HG02938 (cell line): ENCODE results near the gene KRT25.
"Not testable (repeated sequence)": the region's sequence is repeated elsewhere in the genome, so short reads cannot be mapped to it uniquely, and the experiment has no call there.

ENCODE experiments used
- ATAC-seq: cut with Tn5 transposase; IDR thresholded peaks from one replicate; pipeline ENCODE4 v1.9.1; 2021; ENCODE audit warnings: mild to moderate bottlenecking, moderate library complexity; ENCODE audit not compliant: unreplicated experiment

The KRT25 gene

DNA sequence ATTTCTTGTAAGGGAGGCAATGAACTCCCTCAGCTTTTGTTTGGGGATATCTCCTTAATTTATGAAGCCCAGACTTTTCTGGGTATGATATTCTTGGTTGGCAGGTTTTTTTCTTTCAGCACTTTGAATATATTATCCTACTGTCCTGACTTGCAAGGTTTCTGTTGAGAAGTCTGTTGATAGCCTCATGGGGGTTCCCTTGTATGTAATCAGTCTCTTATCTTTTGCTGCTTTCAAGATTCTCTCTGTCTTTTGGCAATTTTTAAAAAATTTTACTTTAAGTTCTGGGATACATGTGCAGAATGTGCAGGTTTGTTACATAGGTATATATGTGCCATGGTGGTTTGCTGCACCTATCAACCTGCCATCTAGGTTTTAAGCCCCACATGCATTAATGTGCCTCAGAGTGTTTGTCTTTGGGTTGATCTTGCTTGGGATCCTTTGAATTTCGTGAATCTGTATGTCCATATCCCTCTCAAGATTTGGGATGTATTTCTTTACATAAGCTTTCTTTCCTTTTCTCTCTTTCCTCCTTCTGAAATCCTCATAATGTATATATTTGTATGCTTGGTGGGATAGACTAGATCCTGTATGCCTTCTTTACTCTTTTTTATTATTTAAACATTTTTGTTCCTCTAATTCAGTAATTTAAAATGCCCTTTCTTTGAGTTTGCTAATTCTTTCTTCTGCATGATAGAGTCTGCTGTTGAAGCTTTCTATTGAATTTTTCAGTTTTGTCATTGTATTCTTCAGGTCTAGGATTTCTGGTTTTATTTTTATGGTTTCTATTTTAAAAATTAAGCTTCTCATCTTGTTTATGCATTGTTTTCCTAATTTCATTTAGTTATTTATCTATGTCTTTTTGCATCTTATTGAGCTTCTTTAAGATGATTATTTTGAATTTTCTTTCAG lies 5.2 kb upstream of the KRT25 start:
- ATAC-seq: no peak

DNA sequence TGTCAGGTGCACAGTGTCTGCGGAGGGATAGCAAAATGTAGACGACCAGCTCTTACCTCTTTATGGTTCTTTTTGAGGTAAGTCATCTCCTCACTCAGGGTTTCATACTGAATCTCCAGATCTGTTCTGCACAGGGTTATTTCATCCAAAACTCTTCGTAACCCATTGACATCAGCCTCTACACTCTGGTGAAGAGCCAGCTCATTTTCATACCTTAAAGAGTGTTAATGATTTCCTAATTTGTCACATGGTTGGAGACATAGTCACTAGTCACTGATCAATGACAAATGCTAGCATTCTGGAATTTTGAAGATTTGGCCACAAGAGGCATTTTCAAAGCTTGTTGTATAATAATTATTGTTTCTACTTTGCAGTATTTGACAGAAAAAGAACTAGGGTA lies 1.3 kb downstream of the KRT25 start:
- ATAC-seq: no peak

DNA sequence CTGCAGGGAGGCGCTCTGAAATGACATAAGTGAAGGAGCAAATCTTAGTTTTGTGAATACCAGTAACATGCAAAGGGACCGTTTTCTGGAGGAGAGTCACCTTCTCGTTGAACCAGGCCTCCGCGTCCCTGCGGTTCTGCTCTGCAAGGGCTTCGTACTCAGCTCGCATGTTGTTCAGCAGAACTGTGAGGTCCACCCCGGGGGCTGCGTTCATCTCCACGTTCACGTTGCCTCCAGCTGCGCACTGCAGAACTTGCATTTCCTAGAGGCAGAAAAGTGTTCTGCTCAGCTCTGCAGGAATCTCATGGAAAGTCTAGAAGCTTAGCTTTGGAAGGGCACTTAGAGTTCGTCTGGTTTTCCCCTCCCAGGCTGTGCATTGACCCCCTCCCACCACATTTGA lies 4.1 kb downstream of the KRT25 start:
- no peak for ATAC-seq

DNA sequence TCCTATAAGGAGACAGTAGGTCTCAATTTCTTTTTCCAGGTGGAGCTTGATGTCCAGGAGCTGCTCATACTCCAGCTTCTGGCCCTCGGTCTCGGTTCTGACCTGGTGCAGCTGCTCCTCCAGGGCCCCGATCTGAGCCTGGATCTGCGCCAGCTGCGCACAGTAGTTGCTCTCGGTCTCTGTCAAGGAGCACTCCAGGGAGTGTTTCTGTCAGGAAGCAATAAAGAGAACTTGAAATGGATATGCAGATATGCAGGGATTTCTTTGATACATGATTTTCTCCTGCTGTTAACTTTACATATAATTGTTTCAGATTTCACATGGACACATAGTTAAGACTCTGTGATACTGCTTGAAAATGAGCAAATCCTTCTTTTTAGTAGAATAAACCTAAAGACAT lies 4.7 kb downstream of the KRT25 start:
- no peak for ATAC-seq

DNA sequence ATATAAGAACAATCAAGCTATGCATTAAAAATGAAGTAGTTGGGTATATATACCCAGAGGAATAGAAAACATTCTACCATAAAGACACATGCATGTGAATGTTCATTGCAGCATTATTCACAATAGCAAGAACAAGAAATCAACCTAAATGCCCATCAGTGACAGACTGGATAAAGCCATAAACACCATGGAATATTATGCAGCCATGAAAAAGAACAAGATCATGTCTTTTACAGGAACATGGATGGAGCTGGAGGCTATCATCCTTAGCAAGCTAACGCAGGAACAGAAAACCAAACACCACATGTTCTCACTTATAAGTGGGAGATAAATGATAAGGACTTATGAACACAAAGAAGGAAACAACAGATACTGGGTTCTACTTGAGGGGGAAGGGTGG lies 6.5 kb downstream of the KRT25 start:
- not testable (repeated sequence) for ATAC-seq

DNA sequence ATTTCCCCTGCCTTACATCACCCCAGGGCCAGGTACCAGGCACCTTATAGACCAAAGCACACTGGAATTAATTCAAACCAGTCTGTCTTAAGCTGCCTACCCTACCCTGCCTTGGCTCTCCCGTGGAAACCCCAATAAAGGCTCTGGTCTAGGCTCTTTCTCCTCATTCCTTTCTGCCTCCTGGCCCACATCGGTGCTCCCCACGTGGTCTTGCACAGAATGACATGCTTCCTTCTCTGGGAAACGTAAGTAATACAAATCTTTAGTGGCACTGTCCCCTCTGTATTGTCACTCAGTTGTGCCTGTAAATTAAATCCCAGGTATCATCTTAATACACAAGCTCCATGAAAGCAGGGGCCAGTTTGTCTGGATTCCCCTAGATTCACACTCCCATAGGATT lies 16.6 kb downstream of the KRT25 start:
- no peak for ATAC-seq

DNA sequence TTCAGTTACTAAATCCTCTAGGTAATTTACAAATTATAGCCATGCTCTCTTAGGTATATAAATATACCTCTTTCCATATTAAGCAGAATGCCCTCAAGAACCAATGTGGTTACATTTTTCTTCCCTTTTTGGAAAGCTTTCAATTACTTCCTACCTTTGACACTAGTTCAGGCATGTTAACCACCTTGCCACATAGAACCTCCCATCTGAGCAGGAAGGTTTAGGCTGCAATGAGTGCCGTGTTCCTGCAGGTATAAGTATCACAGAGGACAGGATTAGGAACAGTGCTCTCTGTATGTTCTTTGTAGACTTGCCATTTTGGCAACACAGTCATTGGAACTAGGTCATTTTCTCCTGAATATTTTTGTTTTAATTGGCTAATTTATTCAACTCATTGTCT lies 20.1 kb downstream of the KRT25 start:
- no peak for ATAC-seq

DNA sequence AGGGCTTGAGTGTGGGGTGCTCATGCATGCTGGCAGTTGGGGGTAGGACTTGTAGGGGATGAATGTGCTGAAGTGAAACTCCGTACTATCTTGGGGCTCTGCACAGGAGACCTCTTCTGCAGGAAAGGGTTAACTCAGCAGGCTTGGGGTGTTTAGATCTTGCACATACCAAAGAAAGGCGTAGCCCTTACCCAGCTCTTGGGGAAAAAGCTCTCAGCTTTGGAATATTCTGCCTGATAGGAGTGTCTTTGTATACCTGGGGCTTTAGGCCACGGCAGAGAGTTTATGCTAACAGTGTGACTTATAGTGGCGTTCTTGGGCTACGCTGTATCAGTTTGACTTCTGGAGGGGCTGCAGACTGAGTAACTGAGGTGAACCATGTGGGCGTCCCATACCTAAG lies 21.1 kb downstream of the KRT25 start:
- ATAC-seq: no peak

DNA sequence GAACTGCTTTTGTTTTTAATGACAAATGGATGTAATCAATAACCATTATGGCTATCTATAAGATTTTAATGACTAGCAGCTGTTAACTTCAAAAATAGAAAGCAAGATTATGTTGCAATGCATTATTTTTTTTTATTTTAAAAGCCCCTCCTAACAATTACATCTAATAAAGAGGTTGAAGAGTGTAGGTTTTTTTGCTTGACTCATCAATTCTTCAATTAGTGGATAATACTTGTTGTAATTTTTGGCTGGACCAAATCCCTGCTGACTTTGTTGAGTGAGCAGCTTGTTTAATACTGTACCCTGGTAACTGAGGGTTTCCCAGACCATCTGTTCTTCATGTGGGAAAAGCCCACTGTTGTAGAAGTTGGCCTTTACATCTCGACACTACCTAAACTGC lies 24.2 kb downstream of the KRT25 start:
- no peak for ATAC-seq

DNA sequence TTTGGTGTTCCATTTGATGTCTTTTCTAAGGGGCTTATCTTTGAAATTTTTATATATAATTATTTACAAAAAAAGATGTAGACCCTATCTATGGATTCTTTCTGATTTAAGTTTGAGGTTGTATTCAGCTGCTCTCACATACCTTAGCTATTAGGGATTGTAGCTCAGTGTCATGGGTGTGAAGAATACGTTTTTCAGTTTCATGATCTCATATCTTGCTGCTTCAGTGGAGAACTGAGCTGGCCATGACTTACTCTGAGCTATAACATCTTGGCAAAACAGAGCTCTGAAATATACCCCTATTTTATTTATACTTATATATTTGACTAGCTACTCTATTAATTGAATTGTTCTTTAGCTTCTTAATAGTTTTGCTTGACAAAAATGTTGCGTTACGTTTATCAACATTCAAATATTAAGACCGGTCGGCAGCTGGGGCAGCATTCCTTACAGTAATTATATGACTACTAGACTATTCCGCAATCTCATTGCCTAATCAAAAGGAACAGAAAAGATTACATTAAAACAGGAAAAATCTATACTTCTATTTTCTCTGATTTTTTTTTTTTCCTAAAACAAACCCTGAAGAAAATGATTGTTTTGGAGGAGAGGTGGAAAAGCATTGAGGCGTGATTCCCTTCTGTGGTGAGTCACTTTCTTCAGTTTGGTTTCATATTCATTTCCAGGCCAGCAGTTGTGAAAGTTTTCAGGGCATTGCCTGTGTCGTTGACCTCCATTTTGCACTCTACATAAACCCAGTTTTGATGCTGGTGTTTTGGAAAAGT lies 27.5 kb downstream of the KRT25 start:
- ATAC-seq: no peak

DNA sequence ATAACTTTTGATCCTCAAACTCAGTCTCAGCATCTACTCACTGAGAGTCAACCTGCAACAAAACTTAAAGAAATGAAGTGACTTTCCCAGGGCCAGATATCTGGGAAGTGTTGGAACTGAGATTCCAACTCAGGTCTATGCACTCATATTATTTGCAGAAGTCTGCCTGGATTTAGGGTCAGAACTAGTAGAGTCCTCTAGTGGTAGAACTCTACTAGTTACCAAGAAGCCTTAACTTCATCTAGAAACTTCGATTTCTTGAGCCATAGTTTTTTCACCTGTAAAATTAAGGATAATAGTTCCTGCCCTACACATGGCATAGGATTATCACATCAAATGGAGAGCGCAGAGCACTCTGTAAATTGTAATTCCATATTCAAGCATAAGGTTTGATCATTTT lies 28.2 kb downstream of the KRT25 start:
- ATAC-seq: no peak

DNA sequence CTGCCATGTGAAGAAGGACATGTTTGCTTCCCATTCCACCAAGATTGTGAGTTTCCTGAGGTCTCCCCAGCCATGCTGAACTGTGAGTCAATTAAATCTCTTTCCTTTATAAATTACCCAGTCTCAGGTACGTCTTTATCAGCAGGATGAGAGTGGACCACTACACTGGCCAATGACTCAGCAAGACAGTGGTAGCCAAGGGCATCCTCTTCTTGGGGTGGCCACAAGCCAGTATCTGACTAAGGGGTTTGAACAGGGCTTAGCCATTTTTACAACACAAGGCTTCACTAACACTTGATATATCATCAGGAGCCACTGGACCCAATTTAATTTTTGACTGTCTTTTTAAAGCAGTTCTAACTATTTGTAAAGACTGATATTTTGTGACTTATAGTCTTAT lies 30.5 kb downstream of the KRT25 start:
- ATAC-seq: no peak

DNA sequence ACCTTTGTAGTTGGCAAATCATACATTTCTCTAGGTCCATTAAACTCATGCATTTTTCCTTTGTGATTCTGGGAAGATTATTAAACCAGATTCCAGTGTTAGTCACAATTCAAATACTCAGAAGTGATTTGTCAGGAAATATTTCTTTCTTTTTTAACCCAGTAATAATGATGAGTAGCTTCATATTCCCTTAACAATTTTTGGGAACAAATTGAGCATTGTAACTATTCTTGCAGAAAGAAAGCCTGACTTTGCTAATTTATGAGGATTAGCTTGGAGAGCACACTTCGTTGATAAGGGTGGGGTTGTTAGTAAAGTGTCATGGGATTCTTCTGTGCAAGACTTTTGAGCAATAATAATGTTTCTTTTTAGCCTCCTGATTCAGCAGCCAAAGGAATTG lies 32.9 kb downstream of the KRT25 start:
- no peak for ATAC-seq

DNA sequence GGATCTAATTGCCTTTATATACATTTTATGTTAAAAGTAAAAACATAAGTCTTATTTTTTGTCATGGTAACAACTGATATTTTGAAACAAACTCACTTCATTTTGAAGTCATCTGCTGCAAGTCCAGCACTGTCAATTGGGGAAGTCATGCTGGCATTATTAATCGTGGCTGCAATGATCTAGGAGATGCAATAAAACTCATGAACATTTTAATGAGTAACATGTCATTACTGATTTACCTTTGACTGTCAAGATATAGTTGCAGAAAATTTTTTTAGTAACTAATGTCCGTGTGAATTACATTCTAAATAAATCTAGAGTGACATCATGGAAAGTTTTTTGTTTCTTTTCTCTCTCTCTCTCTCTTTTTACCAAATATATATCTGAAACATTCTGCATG lies 34.2 kb downstream of the KRT25 start:
- ATAC-seq: no peak

DNA sequence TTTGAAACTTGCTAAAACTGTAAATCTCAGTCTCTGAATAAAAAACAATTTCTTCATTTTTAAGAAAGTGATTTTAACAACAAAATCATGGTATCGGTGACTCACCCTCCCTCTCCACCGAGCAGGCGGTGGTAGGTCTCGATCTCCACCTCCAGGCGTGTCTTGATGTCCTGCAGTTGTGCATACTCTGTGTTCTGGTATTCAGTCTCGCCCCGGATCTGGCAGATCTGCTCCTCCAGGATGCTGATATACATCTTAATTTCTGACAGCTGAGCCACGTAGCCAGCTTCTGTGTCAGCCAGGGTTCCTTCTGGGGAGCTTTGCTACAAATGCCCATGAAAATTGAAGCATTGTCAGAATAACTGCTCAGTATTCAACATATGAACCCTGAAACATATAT lies 36.2 kb downstream of the KRT25 start:
- ATAC-seq: no peak

DNA sequence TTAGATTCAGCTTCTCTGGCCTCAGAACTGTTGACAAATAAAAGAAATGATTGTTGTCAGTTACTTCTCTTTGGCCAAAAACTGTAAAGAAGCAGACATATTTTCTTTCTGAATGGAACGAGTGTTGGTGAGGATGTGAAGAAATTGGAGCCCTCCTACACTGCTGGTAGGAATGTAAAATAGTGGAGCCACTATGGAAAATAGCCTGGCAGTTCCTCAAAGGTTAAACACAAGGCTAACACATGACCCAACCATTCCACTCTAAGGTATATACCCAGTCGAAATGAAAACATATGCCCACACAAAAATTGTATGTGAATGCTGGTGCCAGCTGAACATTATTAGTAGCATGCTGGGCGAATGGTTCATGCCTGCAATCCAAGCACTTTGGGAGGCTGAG lies 37.4 kb downstream of the KRT25 start:
- ATAC-seq: no peak

DNA sequence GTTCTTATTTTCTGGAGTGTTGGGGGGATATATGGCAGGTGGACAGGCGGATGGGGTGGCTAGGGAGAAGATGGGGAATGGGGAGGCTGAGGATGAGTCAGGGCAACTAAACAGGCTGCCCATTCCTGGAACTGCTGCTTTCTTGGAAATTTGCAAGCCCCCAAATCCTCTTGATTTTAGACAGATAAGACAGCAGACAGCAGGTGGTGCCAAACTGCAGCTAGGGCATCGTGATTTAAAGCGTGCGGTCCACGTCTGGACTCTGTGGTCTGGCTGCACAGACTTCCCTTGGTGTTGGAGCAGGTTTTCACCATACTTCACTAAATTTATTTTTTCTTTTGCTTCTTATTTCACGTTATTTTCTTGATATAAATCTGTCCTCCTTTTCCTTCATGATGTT lies 40.7 kb downstream of the KRT25 start:
- ATAC-seq: no peak

DNA sequence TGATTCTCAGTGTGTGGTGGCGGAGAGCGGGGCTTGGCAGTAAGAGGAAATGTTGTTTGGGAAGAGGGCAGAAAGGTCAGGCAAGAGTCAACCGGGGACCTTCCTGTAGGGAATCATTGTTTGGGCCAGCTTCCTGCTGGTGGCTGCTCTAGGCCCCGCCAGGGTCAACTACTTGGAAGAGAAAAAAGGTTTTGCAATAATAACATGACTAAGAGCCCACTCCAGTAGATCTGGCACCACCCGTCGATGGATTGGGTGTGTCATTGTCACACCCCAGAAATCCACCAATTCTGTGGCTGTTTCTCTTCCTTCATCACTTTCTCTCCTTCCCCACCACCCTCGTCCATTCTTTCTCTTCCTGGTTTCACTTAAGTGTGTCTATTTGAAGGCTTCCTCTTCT lies 47.4 kb downstream of the KRT25 start:
- ATAC-seq: no peak

DNA sequence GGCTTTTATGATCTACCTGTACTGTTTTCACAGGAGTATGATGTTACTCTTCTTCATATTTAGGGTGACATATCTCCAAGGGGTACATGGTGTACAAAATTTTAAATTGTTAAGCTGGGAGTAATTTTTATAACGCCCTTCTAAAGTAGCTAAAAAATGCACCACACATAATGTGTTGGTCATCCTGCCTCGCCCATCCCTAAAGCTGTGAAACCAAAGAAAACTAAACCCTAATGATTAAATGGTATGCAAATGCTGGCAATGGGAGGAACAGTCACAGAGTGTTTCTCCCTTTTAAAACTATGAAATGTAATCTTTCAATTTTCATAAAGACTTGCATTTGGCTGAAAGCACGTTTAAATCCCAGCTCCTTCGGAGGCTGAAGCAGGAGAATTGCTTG lies 49.5 kb downstream of the KRT25 start:
- ATAC-seq: no peak

DNA sequence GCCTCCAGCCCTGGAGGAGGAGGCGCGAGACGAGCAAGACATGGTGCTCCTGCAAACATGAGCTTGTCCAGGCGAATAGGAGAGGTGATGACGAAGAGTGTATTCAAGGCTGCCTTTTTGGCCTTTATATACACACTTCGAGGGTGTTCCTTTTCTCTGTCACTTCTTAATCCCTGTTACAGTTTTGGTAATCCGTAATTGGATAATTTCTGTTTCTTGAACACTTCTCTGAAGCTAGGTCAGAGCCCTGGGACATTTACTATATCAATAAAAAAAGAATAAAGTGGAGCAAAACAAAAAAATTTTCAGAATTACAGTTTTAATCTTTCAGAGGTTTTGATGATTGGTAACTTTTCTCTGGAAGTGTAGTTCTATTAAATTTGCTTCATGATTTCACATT lies 51.5 kb downstream of the KRT25 start, which contains the start of gene KRT24:
TSS of gene KRT24 (minus strand) at position 101 of the 400 bp plus-strand sequence. CDS start at position 42, 59 bp downstream.
- ATAC-seq: no peak

DNA sequence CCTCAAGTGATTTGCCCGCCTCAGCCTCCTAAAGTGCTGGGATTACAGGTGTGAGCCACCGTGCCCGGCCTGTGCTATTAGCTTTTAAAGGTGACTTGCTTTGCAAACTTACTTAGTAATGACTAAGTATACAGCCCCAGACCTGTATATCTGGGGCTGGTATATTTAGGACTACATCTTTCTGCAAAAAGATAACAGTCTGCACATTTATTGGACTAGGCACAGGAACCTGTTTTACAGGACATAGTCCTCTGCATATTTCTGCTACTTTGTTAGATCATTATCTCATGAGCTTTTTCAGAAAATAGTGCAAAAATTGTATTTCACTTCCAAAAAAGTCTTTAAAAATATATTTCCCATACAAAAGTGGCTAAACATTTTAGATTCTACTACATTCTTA lies 52.9 kb downstream of the KRT25 start:
- no peak for ATAC-seq

DNA sequence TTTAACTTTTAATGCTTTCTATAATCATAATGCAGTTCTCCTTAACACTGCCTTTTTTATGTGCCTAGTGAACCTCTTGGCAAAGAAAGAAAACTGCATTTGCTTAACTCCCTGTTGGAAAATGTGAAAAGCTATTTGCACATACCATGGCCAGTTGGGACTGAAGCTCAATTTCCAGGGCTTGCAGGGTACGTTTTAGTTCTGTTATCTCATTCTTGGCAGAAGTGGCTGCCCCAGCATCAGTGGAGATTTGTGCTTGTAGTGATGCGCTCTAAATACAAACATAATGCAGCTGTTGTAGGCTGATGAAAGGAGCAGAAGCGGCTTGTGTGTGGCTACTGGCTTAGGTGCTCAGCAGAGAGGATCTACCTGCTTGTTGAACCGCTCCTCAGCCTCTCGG lies 55.3 kb downstream of the KRT25 start:
- no peak for ATAC-seq
